ENCODE data around the gene C19orf38.

DNA sequence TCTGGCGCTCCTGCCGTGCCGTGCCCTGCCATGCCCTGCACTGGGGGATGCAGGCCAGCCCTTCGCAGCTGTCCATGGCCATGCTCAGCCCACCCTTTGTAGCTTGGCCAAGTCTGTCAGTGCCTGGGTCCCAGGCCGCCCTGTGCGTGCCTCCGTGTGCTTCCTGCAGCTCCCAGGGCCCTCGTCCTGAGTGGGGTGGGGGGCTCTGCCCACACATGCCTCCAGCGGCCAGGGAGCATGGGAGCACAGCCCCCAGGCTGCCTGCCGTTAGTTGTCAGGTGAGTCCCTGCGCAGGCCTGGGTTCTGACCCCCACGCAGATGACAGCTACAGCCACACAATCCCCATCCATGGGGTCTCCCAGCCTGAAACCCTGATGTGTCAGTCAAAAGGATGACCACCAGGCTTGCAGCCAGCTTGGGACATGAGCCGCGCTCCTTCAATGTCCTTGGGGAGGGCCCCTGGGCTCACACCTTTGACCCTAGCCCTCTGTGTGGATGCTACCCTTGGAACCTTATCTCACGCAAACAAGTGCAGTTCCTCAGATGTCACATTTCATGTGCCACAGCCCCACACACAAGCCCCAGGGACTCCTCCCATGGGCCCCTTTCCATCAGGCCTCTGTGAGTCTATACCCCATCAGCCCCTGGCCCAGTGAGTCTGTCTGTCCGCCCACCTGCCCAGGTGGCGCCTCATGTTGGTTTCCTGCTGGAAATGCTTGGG is 36.7 kb upstream of the C19orf38 start:
- TF ChIP-seq, protein P1, sequence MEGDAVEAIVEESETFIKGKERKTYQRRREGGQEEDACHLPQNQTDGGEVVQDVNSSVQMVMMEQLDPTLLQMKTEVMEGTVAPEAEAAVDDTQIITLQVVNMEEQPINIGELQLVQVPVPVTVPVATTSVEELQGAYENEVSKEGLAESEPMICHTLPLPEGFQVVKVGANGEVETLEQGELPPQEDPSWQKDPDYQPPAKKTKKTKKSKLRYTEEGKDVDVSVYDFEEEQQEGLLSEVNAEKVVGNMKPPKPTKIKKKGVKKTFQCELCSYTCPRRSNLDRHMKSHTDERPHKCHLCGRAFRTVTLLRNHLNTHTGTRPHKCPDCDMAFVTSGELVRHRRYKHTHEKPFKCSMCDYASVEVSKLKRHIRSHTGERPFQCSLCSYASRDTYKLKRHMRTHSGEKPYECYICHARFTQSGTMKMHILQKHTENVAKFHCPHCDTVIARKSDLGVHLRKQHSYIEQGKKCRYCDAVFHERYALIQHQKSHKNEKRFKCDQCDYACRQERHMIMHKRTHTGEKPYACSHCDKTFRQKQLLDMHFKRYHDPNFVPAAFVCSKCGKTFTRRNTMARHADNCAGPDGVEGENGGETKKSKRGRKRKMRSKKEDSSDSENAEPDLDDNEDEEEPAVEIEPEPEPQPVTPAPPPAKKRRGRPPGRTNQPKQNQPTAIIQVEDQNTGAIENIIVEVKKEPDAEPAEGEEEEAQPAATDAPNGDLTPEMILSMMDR (conservative IDR thresholded peaks at IDR 0.05; ENCODE audit: low read depth, low read length), result no peak
- TF ChIP-seq EZH2 (IDR thresholded peaks at IDR 0.05; ENCODE audit: low read length, unreplicated experiment), result no peak
